Measurements from ENCODE around the gene RAB6B. TPM values are rescaled to one million over a fixed set of nuclear protein-coding genes. Genes with fewer than 3 reads are reported as not detected.

Gene RAB6B
- total and polyA plus RNA-seq, 2 of the 8 experiments (the other 6 are each of a cell fraction or from before 2014, with no cell fraction given), result 7.9 to 15.6 TPM

DNA sequence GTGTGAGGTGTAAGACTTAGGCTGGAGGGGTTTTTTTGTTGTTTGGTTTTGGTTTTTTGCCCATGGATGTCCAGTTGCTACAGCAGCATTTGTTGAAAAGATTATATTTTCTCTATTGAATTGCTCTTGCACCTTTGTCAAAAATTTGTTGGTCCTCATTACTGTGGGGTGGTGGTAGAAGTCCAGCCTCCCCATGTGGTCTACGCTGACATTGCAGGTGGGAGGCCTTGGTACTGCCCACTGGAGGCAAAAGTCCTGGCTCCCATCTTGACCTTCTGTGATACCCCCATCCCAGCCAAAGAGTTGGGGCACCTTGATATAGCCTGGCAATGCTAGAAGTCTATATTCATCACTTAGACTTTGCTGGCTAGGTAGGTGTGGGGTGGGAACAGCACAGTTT is 5.4 kb upstream of the RAB6B start:
- Histone ChIP-seq H4K20me1 (replicated peaks in 1 of 2; ENCODE audit: control insufficient read depth in 1 of 2, insufficient read depth in 2 of 2, low read length in 2 of 2) (no peaks in the 10 kb centered on the region), H3K23ac (ENCODE audit: insufficient read length) (no peak overlapping the region), H3K23me2 (ENCODE audit: low read depth, low read length) (peaks cover 1% of the 10 kb centered on the region; the same call in 1 of the 2 replicates), H3K79me2 (ENCODE audit: control insufficient read depth in 1 of 2, insufficient read depth in 2 of 2, low read length in 2 of 2) (no peaks in the 10 kb centered on the region), H4K5ac (ENCODE audit: insufficient read length, low read depth, low read length) (no peak overlapping the region), H3K9me3 (ENCODE audit: insufficient read depth in 2 of 2, low read depth in 1 of 2, low read length in 1 of 2) (no peaks in the 10 kb centered on the region; a peak in 1 of 4 replicates), H3K79me1 (ENCODE audit: low read depth, low read length) (no peaks in the 10 kb centered on the region), H3K9ac (replicated peaks in 1 of 4; ENCODE audit: extremely low read depth in 1 of 4, low read depth in 3 of 4, low read length in 3 of 4) (no peak overlapping the region), H3K4me2 (ENCODE audit: insufficient read depth in 1 of 2, low read depth in 2 of 2, low read length in 2 of 2) (no peak overlapping the region), H3K14ac (ENCODE audit: insufficient read length) (no peak overlapping the region), H4K91ac (replicated peaks; ENCODE audit: insufficient read length, low read length) (no peak overlapping the region), H2BK5ac (ENCODE audit: low read depth, low read length) (no peak overlapping the region), H3K27ac (ENCODE audit: low read depth, low read length) (no peak overlapping the region), H3K36me3 (ENCODE audit: control insufficient read depth in 2 of 4, insufficient read depth in 4 of 4, low read length in 3 of 4) (no peaks in the 10 kb centered on the region), H2BK20ac (ENCODE audit: low read length) (no peak overlapping the region), H2AFZ (ENCODE audit: low read length) (no peak overlapping the region), H3K4me1 (replicated peaks in 1 of 4; ENCODE audit: control insufficient read depth in 3 of 4, insufficient read depth in 4 of 4, low read length in 3 of 4) (peaks cover 0 to 5% (median 2%) of the 10 kb centered on the region in 4 experiments; a peak in 3 of 7 replicates), H2BK12ac (ENCODE audit: low read depth, low read length) (no peak overlapping the region), H3K18ac (ENCODE audit: extremely low read depth, low read length) (no peak overlapping the region), H3K56ac (replicated peaks; ENCODE audit: insufficient read length, low read depth, low read length) (no peak overlapping the region), H2AK5ac (ENCODE audit: low read depth, low read length) (no peak overlapping the region), H2BK120ac (replicated peaks; ENCODE audit: low read depth, low read length) (no peak overlapping the region), H4K8ac (ENCODE audit: extremely low read depth, insufficient read depth, low read length) (no peak overlapping the region), H3K27me3 (replicated peaks in 1 of 4; ENCODE audit: control insufficient read depth in 3 of 4, extremely low read depth in 1 of 4, insufficient read depth in 3 of 4, low read length in 3 of 4) (peaks cover 10 to 19% (median 16%) of the 10 kb centered on the region in 4 experiments), H2BK15ac (ENCODE audit: low read length) (no peak overlapping the region), H3K4ac (replicated peaks; ENCODE audit: insufficient read length, low read depth, low read length) (no peak overlapping the region), H3K4me3 (ENCODE audit: extremely low read depth in 1 of 4, insufficient read depth in 2 of 4, low read depth in 3 of 4, low read length in 4 of 4) (no peak overlapping the region)
- POLR2A ChIA-PET (ENCODE audit: partially characterized antibody), result no interaction called here
- FAIRE-seq, result peak; percentile 24
- DNase-seq (ENCODE audit: low read depth in 1 of 2, low spot score in 2 of 2), result peak in 1 of 2 experiments; percentile 43
- WGBS, 2 experiments (ENCODE audit: extremely low coverage in 1 of 2, insufficient coverage in 1 of 2, insufficient read length in 1 of 2, insufficient replicate concordance in 2 of 2, low coverage in 1 of 2, low lambda C conversion rate in 2 of 2, missing lambda C conversion rate in 1 of 2), result 87% methylated on average over 1 of the region's 1 CpG; no CpG with 5 or more reads in 1 of the 2 experiments
- CTCF ChIA-PET (ENCODE audit: partially characterized antibody), result interaction anchor here (0.6 to 1.9 kb wide), 12 partner anchors 9 to 246 kb away, joined by 3 to 9 read pairs (median 3); no protein-coding TSS in a partner anchor
- TF ChIP-seq, protein P1, sequence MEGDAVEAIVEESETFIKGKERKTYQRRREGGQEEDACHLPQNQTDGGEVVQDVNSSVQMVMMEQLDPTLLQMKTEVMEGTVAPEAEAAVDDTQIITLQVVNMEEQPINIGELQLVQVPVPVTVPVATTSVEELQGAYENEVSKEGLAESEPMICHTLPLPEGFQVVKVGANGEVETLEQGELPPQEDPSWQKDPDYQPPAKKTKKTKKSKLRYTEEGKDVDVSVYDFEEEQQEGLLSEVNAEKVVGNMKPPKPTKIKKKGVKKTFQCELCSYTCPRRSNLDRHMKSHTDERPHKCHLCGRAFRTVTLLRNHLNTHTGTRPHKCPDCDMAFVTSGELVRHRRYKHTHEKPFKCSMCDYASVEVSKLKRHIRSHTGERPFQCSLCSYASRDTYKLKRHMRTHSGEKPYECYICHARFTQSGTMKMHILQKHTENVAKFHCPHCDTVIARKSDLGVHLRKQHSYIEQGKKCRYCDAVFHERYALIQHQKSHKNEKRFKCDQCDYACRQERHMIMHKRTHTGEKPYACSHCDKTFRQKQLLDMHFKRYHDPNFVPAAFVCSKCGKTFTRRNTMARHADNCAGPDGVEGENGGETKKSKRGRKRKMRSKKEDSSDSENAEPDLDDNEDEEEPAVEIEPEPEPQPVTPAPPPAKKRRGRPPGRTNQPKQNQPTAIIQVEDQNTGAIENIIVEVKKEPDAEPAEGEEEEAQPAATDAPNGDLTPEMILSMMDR (IDR thresholded peaks at IDR 0.05; ENCODE audit: control extremely low read depth in 1 of 3, insufficient read depth in 1 of 3, low read depth in 1 of 3, low read length in 3 of 3), result peak; percentile 63 to 76 (median 64)
- TF ChIP-seq CBX5 (IDR thresholded peaks at IDR 0.05; ENCODE audit: low read depth, low read length) (no peak), RAD21 (IDR thresholded peaks at IDR 0.05 in 1 of 2, conservative IDR thresholded peaks at IDR 0.05 in 1 of 2; ENCODE audit: low read depth in 2 of 2, low read length in 2 of 2) (peak; percentile 71 to 74)

All from H1 (cell line).